ENCODE results near the gene APCDD1L. TPM values are rescaled to one million over a fixed set of nuclear protein-coding genes. Genes with fewer than 3 reads are reported as not detected.

APCDD1L gene
- total RNA-seq, 2 experiments from 2014 or later = not detected

- intact Hi-C loops (cut with DNase I, micrococcal nuclease) = loop anchor here in 1 of 2 experiments (10.0 kb wide), 1 partner anchor 55 kb away; no protein-coding TSS in a partner anchor
- DNase-seq = no peak
- Histone ChIP-seq H3K4me3 (ENCODE audit: low read length) (no peak overlapping the region), H3K27me3 (ENCODE audit: control insufficient read depth in 1 of 2, insufficient read depth in 2 of 2, low read length in 2 of 2) (peaks cover 5 to 8% of the 10 kb centered on the region in 2 experiments), H3K9me3 (ENCODE audit: control insufficient read depth in 1 of 2, insufficient read depth in 1 of 2, low read length in 2 of 2) (peaks cover 0 to 11% of the 10 kb centered on the region in 2 experiments), H3K27ac (ENCODE audit: low read depth in 1 of 2, low read length in 2 of 2) (no peak overlapping the region), H3K36me3 (ENCODE audit: insufficient read depth, low read length) (no peaks in the 10 kb centered on the region), H3K4me1 (ENCODE audit: insufficient read depth, low read length) (no peaks in the 10 kb centered on the region)
- H3K4me3 Mint-ChIP-seq = no peak overlapping the region
- H3K9me3 Mint-ChIP-seq = no peaks in the 10 kb centered on the region
- H3K4me1 Mint-ChIP-seq (ENCODE audit: low read depth) = no peaks in the 10 kb centered on the region
- H3K27me3 Mint-ChIP-seq = peaks cover 31% of the 10 kb centered on the region
- H3K36me3 Mint-ChIP-seq (ENCODE audit: low read depth) = no peaks in the 10 kb centered on the region
- no peak for ATAC-seq (ENCODE audit: poor library complexity)
- ChIA-PET CTCF (no interaction called here), POLR2A (no interaction called here)
- H3K27ac Mint-ChIP-seq = no peak overlapping the region
- no peak for TF ChIP-seq CTCF (IDR thresholded peaks at IDR 0.05)
These were observed 4.9 kb upstream of the APCDD1L start for GRCh38 chr20:58519940-58520712.

GRCh38 chr20:58518896-58519593 lies 3.8 kb upstream of the APCDD1L start:
- intact Hi-C loops (cut with DNase I, micrococcal nuclease) = no loop called here

GRCh38 chr20:58518387-58518786 lies 3.2 kb upstream of the APCDD1L start:
- no peak overlapping the region for H3K27ac Mint-ChIP-seq
- no peak overlapping the region for H3K4me3 Mint-ChIP-seq
- ATAC-seq (ENCODE audit: poor library complexity) (no peak), DNase-seq (no peak)
- TF ChIP-seq CTCF (IDR thresholded peaks at IDR 0.05) = no peak
- Histone ChIP-seq H3K4me3 (ENCODE audit: low read length) (no peak overlapping the region), H3K4me1 (ENCODE audit: insufficient read depth, low read length) (no peaks in the 10 kb centered on the region), H3K27ac (ENCODE audit: low read depth in 1 of 2, low read length in 2 of 2) (no peak overlapping the region), H3K27me3 (ENCODE audit: control insufficient read depth in 1 of 2, insufficient read depth in 2 of 2, low read length in 2 of 2) (peaks cover 16 to 25% of the 10 kb centered on the region in 2 experiments), H3K36me3 (ENCODE audit: insufficient read depth, low read length) (no peaks in the 10 kb centered on the region), H3K9me3 (ENCODE audit: control insufficient read depth in 1 of 2, insufficient read depth in 1 of 2, low read length in 2 of 2) (peaks cover 0 to 14% of the 10 kb centered on the region in 2 experiments)
- intact Hi-C loops (cut with DNase I, micrococcal nuclease) = no loop called here
- ChIA-PET CTCF (no interaction called here), POLR2A (no interaction called here)
- H3K36me3 Mint-ChIP-seq (ENCODE audit: low read depth) = no peaks in the 10 kb centered on the region
- peaks cover 34% of the 10 kb centered on the region for H3K27me3 Mint-ChIP-seq
- no peaks in the 10 kb centered on the region for H3K4me1 Mint-ChIP-seq (ENCODE audit: low read depth)
- H3K9me3 Mint-ChIP-seq = no peaks in the 10 kb centered on the region

More at GRCh38 chr20:58518896-58519593, 3.8 kb upstream of the APCDD1L start:
- Histone ChIP-seq H3K36me3 (ENCODE audit: insufficient read depth, low read length) (no peaks in the 10 kb centered on the region), H3K4me1 (ENCODE audit: insufficient read depth, low read length) (no peaks in the 10 kb centered on the region), H3K27me3 (ENCODE audit: control insufficient read depth in 1 of 2, insufficient read depth in 2 of 2, low read length in 2 of 2) (peaks cover 11 to 19% of the 10 kb centered on the region in 2 experiments), H3K4me3 (ENCODE audit: low read length) (no peak overlapping the region), H3K27ac (ENCODE audit: low read depth in 1 of 2, low read length in 2 of 2) (no peak overlapping the region), H3K9me3 (ENCODE audit: control insufficient read depth in 1 of 2, insufficient read depth in 1 of 2, low read length in 2 of 2) (peaks cover 0 to 13% of the 10 kb centered on the region in 2 experiments)
- DNase-seq = no peak
- CTCF ChIA-PET = no interaction called here
- H3K27ac Mint-ChIP-seq = no peak overlapping the region
- no peaks in the 10 kb centered on the region for H3K36me3 Mint-ChIP-seq (ENCODE audit: low read depth)
- no peak overlapping the region for H3K4me3 Mint-ChIP-seq
- no peaks in the 10 kb centered on the region for H3K4me1 Mint-ChIP-seq (ENCODE audit: low read depth)
- peaks cover 31% of the 10 kb centered on the region for H3K27me3 Mint-ChIP-seq
- POLR2A ChIA-PET = no interaction called here
- ATAC-seq (ENCODE audit: poor library complexity) = no peak
- H3K9me3 Mint-ChIP-seq = no peaks in the 10 kb centered on the region
- no peak for TF ChIP-seq CTCF (IDR thresholded peaks at IDR 0.05)

Data from CD4-positive, alpha-beta T cell (primary cell).